ENCODE measurements around the gene NUMBL.
"Not testable (repeated sequence)": the region's sequence is repeated elsewhere in the genome, so short reads cannot be mapped to it uniquely, and the experiment has no call there.

Gene NUMBL

DNA sequence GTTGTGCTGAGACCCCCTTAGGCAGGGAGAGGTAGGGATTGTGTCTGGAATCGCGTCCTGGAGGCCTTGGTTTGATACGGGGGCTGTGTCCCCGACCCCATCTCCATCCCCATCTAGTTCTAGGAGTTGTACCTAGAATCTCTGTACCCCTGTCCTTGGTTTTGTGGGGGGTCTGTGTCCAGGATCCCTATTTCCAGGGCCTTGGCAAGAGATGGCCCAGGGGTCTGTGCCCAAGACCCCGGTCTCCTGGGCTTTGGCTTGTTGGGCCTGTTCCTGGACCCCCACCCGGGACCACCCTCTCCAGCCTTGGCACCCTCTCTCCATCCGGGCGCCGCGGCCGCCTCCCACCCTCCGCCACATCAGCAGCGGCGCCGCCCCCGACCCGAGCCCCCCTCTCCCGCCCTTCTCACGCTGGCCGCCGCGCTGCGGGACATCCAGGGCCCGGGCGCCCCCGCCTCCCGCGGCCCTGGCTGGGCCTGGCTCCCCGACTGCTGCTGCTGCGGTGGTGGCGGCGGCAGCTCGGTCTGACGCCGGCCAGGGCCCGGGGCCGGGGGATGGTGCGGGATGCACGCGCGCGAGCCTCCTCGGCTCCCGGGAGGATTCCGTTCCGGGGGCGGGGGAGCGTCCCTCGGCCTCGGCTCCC lies at the start of gene NUMBL:
Gene NUMBL, minus strand, starts transcription at position 602 of the 643 bp plus-strand sequence. Its CDS starts 168 bp downstream, at position 434.
- DNase-seq (ENCODE audit: low read depth in 3 of 3, low spot score in 1 of 3) = no peak

- DNase-seq (ENCODE audit: low read depth in 3 of 3, low spot score in 1 of 3) = no peak
These were observed 48.8 kb upstream of the NUMBL start for GRCh38 chr19:40739030-40739839.

GRCh38 chr19:40737102-40737644 lies 46.7 kb upstream of the NUMBL start:
- DNase-seq (ENCODE audit: low read depth in 3 of 3, low spot score in 1 of 3) = no peak

DNA sequence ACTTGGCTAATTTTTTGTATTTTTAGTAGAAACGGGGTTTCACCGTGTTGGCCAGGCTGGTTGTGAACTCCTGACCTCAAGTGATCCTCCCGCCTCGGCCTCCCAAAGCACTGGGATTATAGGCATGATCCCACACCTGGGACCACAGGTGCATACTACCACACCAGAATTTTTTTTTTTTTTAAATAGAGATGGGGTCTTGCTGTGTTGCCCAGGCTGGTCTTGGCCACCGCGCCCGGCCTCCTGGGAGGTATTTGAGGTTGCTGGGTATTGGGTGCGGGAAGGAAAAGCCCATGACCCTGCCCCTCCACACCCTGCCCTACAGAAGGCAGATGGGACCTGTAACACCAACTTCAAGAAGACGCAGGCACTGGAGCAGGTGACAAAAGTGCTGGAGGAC lies 46.2 kb upstream of the NUMBL start:
- no peak for DNase-seq (ENCODE audit: low read depth in 3 of 3, low spot score in 1 of 3)

- DNase-seq (ENCODE audit: low read depth in 3 of 3, low spot score in 1 of 3) = no peak
These were observed 44.7 kb upstream of the NUMBL start for GRCh38 chr19:40735013-40735771.

GRCh38 chr19:40733149-40733548 lies 42.7 kb upstream of the NUMBL start:
- DNase-seq (ENCODE audit: low read depth in 3 of 3, low spot score in 1 of 3) = no peak

- DNase-seq (ENCODE audit: low read depth in 3 of 3, low spot score in 1 of 3) = not testable (repeated sequence)
These were observed 41.9 kb upstream of the NUMBL start for GRCh38 chr19:40732304-40732703.

DNA sequence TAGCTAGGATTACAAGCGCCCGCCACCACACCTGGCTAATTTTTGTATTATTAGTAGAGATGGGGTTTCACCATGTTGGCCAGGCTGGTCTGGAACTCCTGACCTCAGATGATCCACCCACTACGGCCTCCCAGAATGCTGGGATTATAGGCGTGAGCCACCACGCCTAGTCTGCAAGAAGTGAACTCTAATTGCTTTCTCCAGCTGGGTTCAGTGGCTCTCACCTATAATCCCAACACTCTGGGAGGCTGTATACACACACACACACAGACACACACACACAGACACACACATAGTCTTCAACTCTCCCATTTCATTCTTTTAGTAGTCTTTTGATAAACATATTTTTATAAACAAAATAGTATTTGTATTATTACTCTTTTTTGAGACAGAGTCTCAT lies 39.6 kb upstream of the NUMBL start:
- DNase-seq (ENCODE audit: low read depth in 3 of 3, low spot score in 1 of 3) = not testable (repeated sequence)

DNA sequence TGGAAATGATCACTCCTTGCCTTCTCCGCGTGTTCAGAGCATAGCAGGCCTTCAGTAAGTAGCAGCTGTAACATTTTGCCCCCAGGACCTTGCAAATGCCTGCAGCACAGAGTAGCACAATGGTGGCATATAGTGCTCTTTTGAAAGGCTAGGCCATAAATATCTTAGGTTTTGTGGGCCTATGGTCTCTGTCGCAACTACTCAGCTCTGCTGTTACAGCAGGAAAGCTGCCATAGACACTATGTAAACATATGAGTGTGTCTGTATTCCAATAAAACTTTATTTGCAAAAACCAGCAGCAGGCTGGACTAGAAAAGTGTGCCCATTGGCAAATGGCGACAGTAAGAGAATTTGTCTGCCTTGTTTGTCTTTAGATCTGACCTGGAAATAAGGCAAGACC lies 35.8 kb upstream of the NUMBL start:
- DNase-seq (ENCODE audit: low read depth in 3 of 3, low spot score in 1 of 3) = no peak

- no peak for DNase-seq (ENCODE audit: low read depth in 3 of 3, low spot score in 1 of 3)
These were observed 34.4 kb upstream of the NUMBL start for GRCh38 chr19:40724855-40725254.

- no peak for DNase-seq (ENCODE audit: low read depth in 3 of 3, low spot score in 1 of 3)
These were observed 33.9 kb upstream of the NUMBL start for GRCh38 chr19:40724315-40724714.

DNA sequence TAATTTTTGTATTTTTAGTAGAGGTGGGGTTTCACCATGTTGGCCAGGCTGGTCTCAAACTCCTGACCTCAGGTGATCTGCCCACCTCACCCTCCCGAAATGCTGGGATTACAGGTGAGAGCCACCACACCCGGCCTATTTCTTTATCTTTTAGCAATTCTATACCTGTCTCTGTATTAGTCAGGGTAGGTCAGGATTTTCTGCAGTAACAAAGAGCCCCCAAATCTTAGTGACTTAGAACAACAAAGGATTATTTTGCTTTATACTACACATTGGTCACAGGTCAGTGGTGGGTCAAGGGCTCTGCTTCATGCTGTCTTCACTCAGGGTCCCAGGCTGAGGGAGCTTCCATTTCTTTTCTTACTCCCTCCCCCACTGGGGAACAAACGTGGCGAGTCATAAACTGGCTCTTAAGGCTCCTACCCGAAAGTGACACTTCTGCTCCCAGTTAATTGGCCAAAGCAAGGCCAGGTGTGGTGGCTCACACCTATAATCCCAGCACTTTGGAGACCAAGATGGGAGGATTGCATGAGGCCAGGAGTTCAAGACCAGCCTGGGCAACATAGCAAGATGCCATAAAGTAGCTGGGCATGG lies 33.3 kb upstream of the NUMBL start:
- DNase-seq (ENCODE audit: low read depth in 3 of 3, low spot score in 1 of 3) = no peak

DNA sequence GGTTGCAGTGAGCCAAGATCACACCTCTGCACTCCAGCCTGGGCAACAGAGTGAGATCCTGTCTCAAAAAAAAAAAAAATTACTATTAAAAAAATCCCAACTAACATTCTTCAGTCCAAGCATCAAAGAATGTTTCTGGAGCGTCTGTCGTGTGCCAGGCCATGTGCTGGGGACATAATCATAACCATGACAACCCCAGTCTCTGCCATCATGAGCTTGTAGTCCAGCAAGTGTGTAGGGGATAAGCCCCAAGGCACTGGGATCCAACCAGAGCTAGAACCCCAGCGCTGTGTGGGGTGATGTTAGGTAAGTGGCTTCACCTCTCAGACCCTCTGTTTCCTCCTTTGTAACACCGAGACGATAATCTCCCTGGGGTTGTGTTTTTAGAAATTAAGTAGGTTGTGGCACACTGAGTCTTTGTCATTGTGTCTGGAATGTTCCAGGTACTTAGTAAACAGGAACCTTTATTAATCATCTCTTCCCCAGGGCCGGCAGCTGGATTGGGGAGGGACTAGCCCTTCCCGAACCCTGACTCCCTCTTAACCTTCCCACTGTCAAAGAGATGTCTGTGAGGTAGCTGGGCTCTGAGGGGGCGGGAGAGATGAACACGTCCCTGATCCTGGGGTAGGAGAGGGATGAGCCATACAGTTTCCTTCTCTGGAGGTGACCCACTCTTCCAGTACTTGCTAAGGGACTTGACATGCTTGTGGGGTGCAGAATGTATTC lies 31.6 kb upstream of the NUMBL start:
- DNase-seq (ENCODE audit: low read depth in 3 of 3, low spot score in 1 of 3) = no peak

GRCh38 chr19:40721140-40721486 lies 30.7 kb upstream of the NUMBL start:
- no peak for DNase-seq (ENCODE audit: low read depth in 3 of 3, low spot score in 1 of 3)

GRCh38 chr19:40719414-40719894 lies 29.0 kb upstream of the NUMBL start:
- no peak for DNase-seq (ENCODE audit: low read depth in 3 of 3, low spot score in 1 of 3)

GRCh38 chr19:40718774-40719391 lies 28.4 kb upstream of the NUMBL start:
- DNase-seq (ENCODE audit: low read depth in 3 of 3, low spot score in 1 of 3) = no peak

DNA sequence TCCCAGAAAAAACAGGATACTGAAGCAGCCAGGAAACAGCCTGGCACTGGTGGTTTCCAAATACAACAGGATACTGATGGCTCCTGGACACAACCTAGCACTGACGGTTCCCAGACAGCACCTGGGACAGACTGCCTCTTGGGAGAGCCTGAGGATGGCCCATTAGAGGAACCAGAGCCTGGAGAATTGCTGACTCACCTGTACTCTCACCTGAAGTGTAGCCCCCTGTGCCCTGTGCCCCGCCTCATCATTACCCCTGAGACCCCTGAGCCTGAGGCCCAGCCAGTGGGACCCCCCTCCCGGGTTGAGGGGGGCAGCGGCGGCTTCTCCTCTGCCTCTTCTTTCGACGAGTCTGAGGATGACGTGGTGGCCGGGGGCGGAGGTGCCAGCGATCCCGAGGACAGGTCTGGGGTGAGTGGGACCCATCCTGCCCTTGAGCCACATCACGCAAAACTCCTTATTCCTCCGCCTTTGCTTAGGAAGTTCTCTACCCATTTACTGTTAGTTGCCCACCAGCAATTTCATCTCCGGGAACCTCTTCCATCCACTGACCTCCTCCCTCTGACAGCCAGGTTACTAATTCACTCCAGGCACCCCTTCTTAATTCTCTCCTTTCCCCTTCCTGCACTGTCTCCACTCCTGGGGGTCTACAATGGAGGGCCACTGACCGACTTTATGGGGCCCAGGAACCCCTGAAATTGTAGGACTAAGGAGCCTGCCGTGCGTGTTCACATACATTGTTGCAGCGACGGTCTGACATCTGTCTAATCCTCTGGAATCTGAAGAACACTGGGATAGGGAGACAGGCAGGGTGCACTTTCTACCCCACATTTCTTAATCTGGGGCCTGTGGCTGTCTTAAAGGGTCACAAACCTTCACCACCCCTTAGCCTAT lies 27.7 kb upstream of the NUMBL start:
- no peak for DNase-seq (ENCODE audit: low read depth in 3 of 3, low spot score in 1 of 3)

DNA sequence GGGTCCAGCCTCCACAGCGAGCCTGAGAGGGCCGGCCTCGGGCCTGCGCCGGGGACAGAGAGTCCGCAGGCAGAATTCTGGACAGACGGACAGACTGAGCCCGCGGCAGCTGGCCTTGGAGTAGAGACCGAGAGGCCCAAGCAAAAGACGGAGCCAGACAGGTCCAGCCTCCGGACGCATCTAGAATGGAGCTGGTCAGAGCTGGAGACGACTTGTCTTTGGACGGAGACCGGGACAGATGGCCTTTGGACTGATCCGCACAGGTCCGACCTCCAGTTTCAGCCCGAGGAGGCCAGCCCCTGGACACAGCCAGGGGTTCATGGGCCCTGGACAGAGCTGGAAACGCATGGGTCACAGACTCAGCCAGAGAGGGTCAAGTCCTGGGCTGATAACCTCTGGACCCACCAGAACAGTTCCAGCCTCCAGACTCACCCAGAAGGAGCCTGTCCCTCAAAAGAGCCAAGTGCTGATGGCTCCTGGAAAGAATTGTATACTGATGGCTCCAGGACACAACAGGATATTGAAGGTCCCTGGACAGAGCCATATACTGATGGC lies 27.0 kb upstream of the NUMBL start:
- DNase-seq (ENCODE audit: low read depth in 3 of 3, low spot score in 1 of 3) = no peak

All from stimulated activated CD4-positive, alpha-beta T cell treated with anti-CD3 and anti-CD28 coated beads, TNF-alpha, amount 100 ng/mL, for 1 hour (primary cell).